Measurements from ENCODE around the gene ABCA4.

Gene ABCA4

DNA sequence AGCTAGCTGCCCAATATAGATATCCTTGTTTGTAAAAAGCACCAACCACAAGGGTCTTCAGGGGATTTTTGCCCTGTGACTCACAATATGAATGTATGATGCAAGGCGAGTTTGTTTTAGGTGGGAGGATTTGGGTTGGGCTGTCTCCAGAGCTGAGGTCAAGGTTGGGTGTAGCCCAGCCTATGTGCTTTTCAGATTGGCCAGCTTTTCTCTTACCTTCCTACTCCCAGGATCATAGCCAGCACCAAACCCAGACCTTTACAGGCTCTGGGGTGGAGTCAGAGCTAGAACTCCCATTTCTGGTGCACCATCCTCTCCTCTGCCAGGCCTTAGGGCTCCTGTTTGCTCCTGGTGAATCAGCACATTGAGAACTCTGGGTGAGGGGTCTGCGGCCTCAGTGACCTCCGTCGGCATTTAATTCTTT lies 156.2 kb downstream of the ABCA4 start:
- Mint-ChIP-seq H3K36me3 (ENCODE audit: low read depth) (no peaks in the 10 kb centered on the region), H3K9me3 (no peaks in the 10 kb centered on the region), H3K4me1 (peaks cover 8% of the 10 kb centered on the region), H3K27ac (no peak overlapping the region), H3K27me3 (ENCODE audit: low read depth) (peaks cover 3% of the 10 kb centered on the region), H3K4me3 (no peak overlapping the region)
- TF ChIP-seq, protein P1, sequence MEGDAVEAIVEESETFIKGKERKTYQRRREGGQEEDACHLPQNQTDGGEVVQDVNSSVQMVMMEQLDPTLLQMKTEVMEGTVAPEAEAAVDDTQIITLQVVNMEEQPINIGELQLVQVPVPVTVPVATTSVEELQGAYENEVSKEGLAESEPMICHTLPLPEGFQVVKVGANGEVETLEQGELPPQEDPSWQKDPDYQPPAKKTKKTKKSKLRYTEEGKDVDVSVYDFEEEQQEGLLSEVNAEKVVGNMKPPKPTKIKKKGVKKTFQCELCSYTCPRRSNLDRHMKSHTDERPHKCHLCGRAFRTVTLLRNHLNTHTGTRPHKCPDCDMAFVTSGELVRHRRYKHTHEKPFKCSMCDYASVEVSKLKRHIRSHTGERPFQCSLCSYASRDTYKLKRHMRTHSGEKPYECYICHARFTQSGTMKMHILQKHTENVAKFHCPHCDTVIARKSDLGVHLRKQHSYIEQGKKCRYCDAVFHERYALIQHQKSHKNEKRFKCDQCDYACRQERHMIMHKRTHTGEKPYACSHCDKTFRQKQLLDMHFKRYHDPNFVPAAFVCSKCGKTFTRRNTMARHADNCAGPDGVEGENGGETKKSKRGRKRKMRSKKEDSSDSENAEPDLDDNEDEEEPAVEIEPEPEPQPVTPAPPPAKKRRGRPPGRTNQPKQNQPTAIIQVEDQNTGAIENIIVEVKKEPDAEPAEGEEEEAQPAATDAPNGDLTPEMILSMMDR (IDR thresholded peaks at IDR 0.05; ENCODE audit: unreplicated experiment in 3 of 3), result no peak

DNA sequence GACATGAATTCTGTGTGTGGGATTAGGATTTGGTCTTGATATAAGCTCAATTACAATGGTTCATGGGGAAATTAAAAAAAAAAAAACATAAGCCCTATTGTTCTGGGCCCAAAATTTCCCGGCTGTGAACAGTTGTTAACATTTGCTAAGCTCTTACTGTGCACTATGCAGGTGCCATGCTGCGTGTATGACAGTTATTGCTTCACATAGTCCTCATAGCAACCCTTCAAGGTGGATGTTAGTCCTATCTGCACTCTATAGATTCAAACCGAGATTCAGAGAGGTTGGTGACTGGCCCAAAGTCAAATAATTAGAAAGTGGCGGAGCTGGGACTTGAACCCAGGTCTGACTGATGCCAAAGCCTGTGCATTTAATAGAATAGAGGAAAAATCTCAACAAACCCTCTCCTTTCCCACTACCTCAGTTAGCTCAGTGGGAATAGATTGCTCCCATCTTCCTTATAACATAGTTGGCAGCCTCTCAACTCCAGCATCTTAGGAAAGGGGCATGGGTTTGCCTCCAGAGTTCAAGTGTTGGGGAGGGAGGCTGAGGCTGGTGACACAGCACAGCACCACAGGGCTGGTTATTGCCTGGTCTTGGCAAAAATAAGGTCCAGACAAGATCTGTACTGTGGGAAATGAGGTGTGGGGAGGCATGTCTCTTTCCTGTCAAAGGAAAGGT lies 156.7 kb downstream of the ABCA4 start:
- H3K27me3 Mint-ChIP-seq (ENCODE audit: low read depth), result peaks cover 3% of the 10 kb centered on the region
- H3K9me3 Mint-ChIP-seq, result no peaks in the 10 kb centered on the region
- peak overlapping the region in 2 of 3 experiments; percentile 39 to 69 for H3K27ac Mint-ChIP-seq
- peaks cover 8% of the 10 kb centered on the region for H3K4me1 Mint-ChIP-seq
- H3K4me3 Mint-ChIP-seq, result no peak overlapping the region
- TF ChIP-seq, protein P1 (IDR thresholded peaks at IDR 0.05; ENCODE audit: unreplicated experiment in 3 of 3), result no peak
- no peaks in the 10 kb centered on the region for H3K36me3 Mint-ChIP-seq (ENCODE audit: low read depth)

DNA sequence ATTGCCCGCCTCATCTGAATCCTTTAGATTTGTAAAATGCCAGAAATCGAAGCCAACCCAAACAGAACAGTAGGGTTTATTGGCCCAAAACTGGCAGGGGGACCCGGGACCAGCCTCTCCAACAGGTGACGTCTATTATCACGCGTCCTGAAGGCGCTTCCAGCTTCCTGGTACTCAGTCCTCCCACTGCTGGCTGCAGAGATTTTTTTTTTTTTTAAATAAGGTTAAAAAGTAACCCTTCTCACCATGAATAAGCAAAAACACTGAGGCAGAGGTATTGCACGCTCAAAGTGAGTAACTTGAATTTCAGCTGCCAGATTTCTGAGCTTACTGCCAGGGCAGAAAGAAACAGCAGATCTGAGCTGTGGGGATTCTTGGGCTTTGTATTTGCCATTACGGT lies 157.4 kb downstream of the ABCA4 start:
- H3K36me3 Mint-ChIP-seq (ENCODE audit: low read depth), result no peaks in the 10 kb centered on the region
- H3K27ac Mint-ChIP-seq, result peak overlapping the region; percentile 30 to 69 (median 39)
- no peaks in the 10 kb centered on the region for H3K9me3 Mint-ChIP-seq
- no peak overlapping the region for H3K4me3 Mint-ChIP-seq
- TF ChIP-seq, protein P1 (IDR thresholded peaks at IDR 0.05; ENCODE audit: unreplicated experiment in 3 of 3), result no peak
- H3K4me1 Mint-ChIP-seq, result peaks cover 8% of the 10 kb centered on the region
- H3K27me3 Mint-ChIP-seq (ENCODE audit: low read depth), result peaks cover 3% of the 10 kb centered on the region

DNA sequence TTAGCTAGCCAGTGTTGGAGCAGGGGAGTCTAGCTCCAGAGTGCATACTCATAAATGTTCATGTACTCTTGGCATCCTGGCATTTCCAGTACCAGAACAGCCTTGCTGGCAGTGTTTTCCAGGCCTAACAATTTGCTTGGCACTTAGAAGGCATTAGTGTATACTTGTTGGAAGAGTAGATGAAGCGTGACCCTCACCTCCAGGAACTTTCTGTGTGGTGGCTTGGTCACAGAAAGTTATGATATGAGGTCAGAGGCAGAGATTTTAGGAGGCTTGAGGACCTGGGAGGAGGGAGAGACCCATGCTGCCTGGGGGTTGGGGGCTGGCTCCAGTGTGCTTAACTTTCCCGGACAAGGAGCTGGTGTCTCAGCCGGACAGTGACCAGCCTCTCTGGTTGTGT lies 159.0 kb downstream of the ABCA4 start:
- Mint-ChIP-seq H3K27me3 (ENCODE audit: low read depth) (peaks cover 3% of the 10 kb centered on the region), H3K4me3 (no peak overlapping the region)

DNA sequence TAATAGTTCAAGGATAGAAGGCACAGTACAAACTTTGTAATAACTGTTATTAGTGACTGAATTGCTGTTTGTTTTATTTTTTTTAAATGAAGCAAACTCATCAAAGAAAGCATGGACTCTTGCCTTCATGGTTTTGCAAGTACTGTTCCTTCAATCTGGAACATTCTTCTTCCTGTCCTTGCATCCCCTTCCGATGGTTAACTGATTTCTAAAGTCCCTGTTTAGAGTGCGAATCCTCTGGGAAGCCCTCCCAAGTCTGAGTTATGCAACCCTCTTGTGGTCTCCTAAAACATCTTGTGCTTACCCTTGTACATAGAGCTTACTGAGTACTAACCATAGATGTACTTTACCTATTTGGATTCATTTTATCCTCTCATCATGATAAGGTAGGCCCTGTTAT lies 159.5 kb downstream of the ABCA4 start:
- H3K27me3 Mint-ChIP-seq (ENCODE audit: low read depth), result peaks cover 3% of the 10 kb centered on the region

More for the DNA sequence above, 159.0 kb downstream of the ABCA4 start:
- peaks cover 8% of the 10 kb centered on the region for H3K9me3 Mint-ChIP-seq
- H3K36me3 Mint-ChIP-seq (ENCODE audit: low read depth), result no peaks in the 10 kb centered on the region
- TF ChIP-seq, protein P1 (IDR thresholded peaks at IDR 0.05; ENCODE audit: unreplicated experiment in 3 of 3), result no peak
- peaks cover 2% of the 10 kb centered on the region for H3K4me1 Mint-ChIP-seq
- no peak overlapping the region for H3K27ac Mint-ChIP-seq

More for the DNA sequence above, 159.5 kb downstream of the ABCA4 start:
- Mint-ChIP-seq H3K4me1 (no peaks in the 10 kb centered on the region), H3K27ac (no peak overlapping the region), H3K4me3 (no peak overlapping the region), H3K36me3 (ENCODE audit: low read depth) (no peaks in the 10 kb centered on the region), H3K9me3 (peaks cover 8% of the 10 kb centered on the region)
- TF ChIP-seq, protein P1 (IDR thresholded peaks at IDR 0.05; ENCODE audit: unreplicated experiment in 3 of 3), result no peak
